Testis (tissue), 2 donors: ENCODE measurements around the gene CNTN4.

Source experiments
- CTCF ChIP-seq, 3 experiments: fragments of 450-650 bp in 2 of 3; fragments of 200-600 bp in 1 of 3; sonication (generic) in 1 of 3; IDR thresholded peaks; one replicate each; pipeline ENCODE4 v1.5.1; 2016 to 2019; ENCODE audit warnings: antibody characterized with exemption in 3 of 3, mild to moderate bottlenecking in 2 of 3, moderate library complexity in 1 of 3
- POLR2A ChIP-seq: fragments of 450-650 bp; IDR thresholded peaks from one replicate; pipeline ENCODE4 v1.6.1; 2017; ENCODE audit warnings: antibody characterized with exemption, mild to moderate bottlenecking, moderate library complexity

GRCh38 chr3:2452249-2452648 is 353.6 kb downstream of the CNTN4 start:
- TF ChIP-seq CTCF (IDR thresholded peaks at IDR 0.05): no peak
- TF ChIP-seq POLR2A: no peak
